PC-3 (cell line): ENCODE results near the gene RCOR2.
"Not testable (repeated sequence)": the region's sequence is repeated elsewhere in the genome, so short reads cannot be mapped to it uniquely, and the experiment has no call there.

Source experiments
- CTCF ChIP-seq: fragments of 300-600 bp; sonication (generic); conservative IDR thresholded peaks from 2 replicates; pipeline ENCODE4 v1.5.1; 2017; ENCODE audit warnings: antibody characterized with exemption, low read depth, mild to moderate bottlenecking, low read length
- EZH2phosphoT487 ChIP-seq: fragments of 300-600 bp; sonication (generic); IDR thresholded peaks from 2 replicates; pipeline ENCODE4 v1.6.1; 2018; ENCODE audit warnings: mild to moderate bottlenecking, antibody characterized with exemption, low read length, borderline replicate concordance

DNA sequence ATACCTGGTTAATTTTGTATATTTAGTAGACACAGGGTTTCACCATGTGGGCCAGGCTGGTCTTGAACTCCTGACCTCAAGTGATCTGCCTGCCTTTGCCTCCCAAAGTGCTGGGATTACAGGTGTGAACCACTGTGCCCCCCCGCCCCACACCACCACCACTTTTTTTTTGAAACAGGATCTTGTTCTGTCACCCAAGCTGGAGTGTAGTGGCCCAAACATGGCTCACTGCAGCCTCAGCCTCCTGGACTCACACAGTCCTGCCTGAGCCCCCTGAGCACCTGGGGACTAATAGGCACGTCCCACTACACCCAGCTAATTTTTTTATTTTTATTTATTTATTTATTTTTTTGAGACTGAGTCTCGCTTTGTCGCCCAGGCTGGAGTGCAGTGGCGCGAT is 53.3 kb downstream of the RCOR2 start:
- TF ChIP-seq EZH2phosphoT487, CTCF: not testable (repeated sequence)
